ENCODE data around the gene GRID1.

GRID1 gene

GRCh38 chr10:85668522-85668921, 698.1 kb downstream of the GRID1 start:
- no peak for DNase-seq (ENCODE audit: low read depth)
- TF ChIP-seq, protein P1, sequence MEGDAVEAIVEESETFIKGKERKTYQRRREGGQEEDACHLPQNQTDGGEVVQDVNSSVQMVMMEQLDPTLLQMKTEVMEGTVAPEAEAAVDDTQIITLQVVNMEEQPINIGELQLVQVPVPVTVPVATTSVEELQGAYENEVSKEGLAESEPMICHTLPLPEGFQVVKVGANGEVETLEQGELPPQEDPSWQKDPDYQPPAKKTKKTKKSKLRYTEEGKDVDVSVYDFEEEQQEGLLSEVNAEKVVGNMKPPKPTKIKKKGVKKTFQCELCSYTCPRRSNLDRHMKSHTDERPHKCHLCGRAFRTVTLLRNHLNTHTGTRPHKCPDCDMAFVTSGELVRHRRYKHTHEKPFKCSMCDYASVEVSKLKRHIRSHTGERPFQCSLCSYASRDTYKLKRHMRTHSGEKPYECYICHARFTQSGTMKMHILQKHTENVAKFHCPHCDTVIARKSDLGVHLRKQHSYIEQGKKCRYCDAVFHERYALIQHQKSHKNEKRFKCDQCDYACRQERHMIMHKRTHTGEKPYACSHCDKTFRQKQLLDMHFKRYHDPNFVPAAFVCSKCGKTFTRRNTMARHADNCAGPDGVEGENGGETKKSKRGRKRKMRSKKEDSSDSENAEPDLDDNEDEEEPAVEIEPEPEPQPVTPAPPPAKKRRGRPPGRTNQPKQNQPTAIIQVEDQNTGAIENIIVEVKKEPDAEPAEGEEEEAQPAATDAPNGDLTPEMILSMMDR (IDR thresholded peaks at IDR 0.05; ENCODE audit: low read length, missing control alignments) = no peak
- H3K4me3 ChIP-seq (replicated peaks; ENCODE audit: low read depth, low read length) = no peak overlapping the region

GRCh38 chr10:85667638-85668233, 698.9 kb downstream of the GRID1 start:
- TF ChIP-seq, protein P1 (IDR thresholded peaks at IDR 0.05; ENCODE audit: low read length, missing control alignments) = no peak
- DNase-seq (ENCODE audit: low read depth) = no peak
- no peak overlapping the region for H3K4me3 ChIP-seq (replicated peaks; ENCODE audit: low read depth, low read length)

GRCh38 chr10:85666987-85667386, 699.6 kb downstream of the GRID1 start:
- no peak for DNase-seq (ENCODE audit: low read depth)
- no peak overlapping the region for H3K4me3 ChIP-seq (replicated peaks; ENCODE audit: low read depth, low read length)
- TF ChIP-seq, protein P1 (IDR thresholded peaks at IDR 0.05; ENCODE audit: low read length, missing control alignments) = no peak

- H3K4me3 ChIP-seq (replicated peaks; ENCODE audit: low read depth, low read length) = no peak overlapping the region
- DNase-seq (ENCODE audit: low read depth) = no peak
- TF ChIP-seq, protein P1 (IDR thresholded peaks at IDR 0.05; ENCODE audit: low read length, missing control alignments) = no peak
These were observed 700.5 kb downstream of the GRID1 start for GRCh38 chr10:85666102-85666501.

- DNase-seq (ENCODE audit: low read depth) = no peak
- TF ChIP-seq, protein P1 (IDR thresholded peaks at IDR 0.05; ENCODE audit: low read length, missing control alignments) = no peak
- H3K4me3 ChIP-seq (replicated peaks; ENCODE audit: low read depth, low read length) = no peak overlapping the region
These were observed 700.9 kb downstream of the GRID1 start for GRCh38 chr10:85665681-85666080.

GRCh38 chr10:85665078-85665477, 701.5 kb downstream of the GRID1 start:
- H3K4me3 ChIP-seq (replicated peaks; ENCODE audit: low read depth, low read length) = no peak overlapping the region
- TF ChIP-seq, protein P1 (IDR thresholded peaks at IDR 0.05; ENCODE audit: low read length, missing control alignments) = no peak
- no peak for DNase-seq (ENCODE audit: low read depth)

GRCh38 chr10:85661123-85661522, 705.5 kb downstream of the GRID1 start:
- DNase-seq (ENCODE audit: low read depth) = no peak
- H3K4me3 ChIP-seq (replicated peaks; ENCODE audit: low read depth, low read length) = no peak overlapping the region
- TF ChIP-seq, protein P1 (IDR thresholded peaks at IDR 0.05; ENCODE audit: low read length, missing control alignments) = no peak

Data from fibroblast of pulmonary artery (primary cell).